ENCODE measurements around the gene POLR3H. TPM values are rescaled to one million over a fixed set of nuclear protein-coding genes. Genes with fewer than 3 reads are reported as not detected.
A peak's percentile ranks its signal among the peaks of the same experiment; 100 is the strongest.

POLR3H gene
- total RNA-seq, 2 donors from 2014 or later: 30.1 to 32.6 TPM

GRCh38 chr22:41540365-41540764 lies 3.9 kb downstream of the POLR3H start:
- Histone ChIP-seq H3K9ac (ENCODE audit: extremely low read depth, low read length, poor library complexity, severe bottlenecking) (no peak overlapping the region), H3K9me3 (ENCODE audit: control insufficient read depth, low read length) (no peaks in the 10 kb centered on the region), H3K27me3 (ENCODE audit: control insufficient read depth, insufficient read depth, low read length, poor library complexity, severe bottlenecking) (no peaks in the 10 kb centered on the region), H3K4me3 (ENCODE audit: low read length) (no peak overlapping the region), H3K4me1 (ENCODE audit: control insufficient read depth, insufficient read depth, low read length) (no peaks in the 10 kb centered on the region), H3K36me3 (ENCODE audit: control insufficient read depth, insufficient read depth, low read length) (peaks cover 14% of the 10 kb centered on the region), H3K27ac (ENCODE audit: low read depth, low read length) (no peak overlapping the region)
- peaks cover 1% of the 10 kb centered on the region for H3K27me3 Mint-ChIP-seq (ENCODE audit: insufficient read depth)
- no peak overlapping the region for H3K27ac Mint-ChIP-seq
- H3K36me3 Mint-ChIP-seq (ENCODE audit: low read depth): peaks cover 26% of the 10 kb centered on the region
- no peaks in the 10 kb centered on the region for H3K9me3 Mint-ChIP-seq
- 84 to 95% methylated on average over 6 to 7 of the region's 7 CpGs for WGBS, 2 experiments (ENCODE audit: insufficient coverage in 1 of 2, insufficient read length in 1 of 2)
- H3K4me1 Mint-ChIP-seq: peaks cover 24% of the 10 kb centered on the region
- H3K4me3 Mint-ChIP-seq: no peak overlapping the region
- no peak for DNase-seq
- no peak for TF ChIP-seq CTCF (conservative IDR thresholded peaks at IDR 0.05)

- H3K4me3 ChIP-seq (ENCODE audit: low read length): no peak overlapping the region
- Mint-ChIP-seq H3K4me3 (no peak overlapping the region), H3K9me3 (no peaks in the 10 kb centered on the region), H3K4me1 (peaks cover 20% of the 10 kb centered on the region), H3K27ac (peak overlapping the region; percentile 79), H3K36me3 (ENCODE audit: low read depth) (peaks cover 30% of the 10 kb centered on the region), H3K27me3 (ENCODE audit: insufficient read depth) (no peaks in the 10 kb centered on the region)
- 98 to 100% methylated on average over 2 to 3 of the region's 3 CpGs for WGBS, 2 experiments (ENCODE audit: insufficient coverage in 1 of 2, insufficient read length in 1 of 2)
- no peak overlapping the region for H3K9ac ChIP-seq (ENCODE audit: extremely low read depth, low read length, poor library complexity, severe bottlenecking)
- no peak for TF ChIP-seq CTCF (conservative IDR thresholded peaks at IDR 0.05)
- H3K27me3 ChIP-seq (ENCODE audit: control insufficient read depth, insufficient read depth, low read length, poor library complexity, severe bottlenecking): no peaks in the 10 kb centered on the region
- peaks cover 16% of the 10 kb centered on the region for H3K36me3 ChIP-seq (ENCODE audit: control insufficient read depth, insufficient read depth, low read length)
- H3K9me3 ChIP-seq (ENCODE audit: control insufficient read depth, low read length): no peaks in the 10 kb centered on the region
- H3K27ac ChIP-seq (ENCODE audit: low read depth, low read length): no peak overlapping the region
- DNase-seq: no peak
- no peaks in the 10 kb centered on the region for H3K4me1 ChIP-seq (ENCODE audit: control insufficient read depth, insufficient read depth, low read length)
Observed at GRCh38 chr22:41540006-41540315, 4.3 kb downstream of the POLR3H start.

- Histone ChIP-seq H3K36me3 (ENCODE audit: control insufficient read depth, insufficient read depth, low read length) (peaks cover 19% of the 10 kb centered on the region), H3K27me3 (ENCODE audit: control insufficient read depth, insufficient read depth, low read length, poor library complexity, severe bottlenecking) (no peaks in the 10 kb centered on the region), H3K4me1 (ENCODE audit: control insufficient read depth, insufficient read depth, low read length) (no peaks in the 10 kb centered on the region), H3K27ac (ENCODE audit: low read depth, low read length) (no peak overlapping the region), H3K9ac (ENCODE audit: extremely low read depth, low read length, poor library complexity, severe bottlenecking) (no peak overlapping the region), H3K9me3 (ENCODE audit: control insufficient read depth, low read length) (no peaks in the 10 kb centered on the region), H3K4me3 (ENCODE audit: low read length) (no peak overlapping the region)
- Mint-ChIP-seq H3K36me3 (ENCODE audit: low read depth) (peaks cover 33% of the 10 kb centered on the region), H3K4me3 (no peak overlapping the region), H3K9me3 (no peaks in the 10 kb centered on the region), H3K27ac (no peak overlapping the region), H3K27me3 (ENCODE audit: insufficient read depth) (no peaks in the 10 kb centered on the region), H3K4me1 (peaks cover 17% of the 10 kb centered on the region)
- no peak for TF ChIP-seq CTCF (conservative IDR thresholded peaks at IDR 0.05)
- 93 to 96% methylated on average over 10 to 13 of the region's 13 CpGs for WGBS, 2 experiments (ENCODE audit: insufficient coverage in 1 of 2, insufficient read length in 1 of 2)
- DNase-seq: no peak
Observed at GRCh38 chr22:41539146-41540005, 4.9 kb downstream of the POLR3H start.
